HepG2 (cell line): ENCODE measurements around the gene BPIFA1. TPM values are rescaled to one million over a fixed set of nuclear protein-coding genes. Genes with fewer than 3 reads are reported as not detected.

ENCODE experiments used
- E2F1 ChIP-seq: sonication (generic); formaldehyde crosslinking; IDR thresholded peaks from 2 replicates; pipeline ENCODE4 v1.5.0; 2020; ENCODE audit warnings: missing genetic modification reagents
- ELF1 ChIP-seq: sonication (generic); formaldehyde crosslinking; IDR thresholded peaks from 2 replicates; pipeline ENCODE4 v1.4.0; 2020; ENCODE audit warnings: missing genetic modification reagents
- ETV5 ChIP-seq: IDR thresholded peaks from 2 replicates; pipeline ENCODE4 v1.6.1; 2018; ENCODE audit warnings: missing biosample characterization, missing genetic modification reagents, inconsistent platforms, borderline replicate concordance
- FOXP1 ChIP-seq, 2 experiments: fragments of 450-650 bp in 1 of 2; IDR thresholded peaks; 2 replicates each; pipeline ENCODE4 v1.6.1; 2017 to 2018; ENCODE audit warnings: antibody characterized with exemption in 1 of 2
- GATA4 ChIP-seq: sonication (generic); IDR thresholded peaks from 2 replicates; pipeline ENCODE4 v1.6.1; 2016; ENCODE audit warnings: antibody characterized with exemption, low read depth, borderline replicate concordance
- HCFC1 ChIP-seq: fragments of 150-350 bp; IDR thresholded peaks from 2 replicates; pipeline ENCODE4 v1.6.1; 2014; ENCODE audit warnings: low read depth, low read length
- HES4 ChIP-seq: sonication (generic); formaldehyde crosslinking; IDR thresholded peaks from 2 replicates; pipeline ENCODE4 v1.9.0; 2021; ENCODE audit warnings: mild to moderate bottlenecking, missing genetic modification reagents, borderline replicate concordance
- IKZF4 ChIP-seq: sonication (generic); formaldehyde crosslinking; IDR thresholded peaks from 2 replicates; pipeline ENCODE4 v1.5.1; 2020; ENCODE audit warnings: borderline replicate concordance, mild to moderate bottlenecking, low read depth, missing genetic modification reagents; ENCODE audit errors: not compliant biosample characterization
- JUND ChIP-seq: sonication (generic); formaldehyde crosslinking; IDR thresholded peaks from 2 replicates; pipeline ENCODE4 v1.8.0; 2022; ENCODE audit warnings: mild to moderate bottlenecking, missing genetic modification reagents
- KAT2B ChIP-seq: fragments of 150-350 bp; IDR thresholded peaks from 2 replicates; pipeline ENCODE4 v1.6.1; 2014; ENCODE audit warnings: low read depth, low read length, borderline replicate concordance
- KLF11 ChIP-seq: IDR thresholded peaks from 2 replicates; pipeline ENCODE4 v1.6.1; 2016; ENCODE audit warnings: missing compliant biosample characterization
- MEF2D ChIP-seq: sonication (generic); formaldehyde crosslinking; IDR thresholded peaks from 2 replicates; pipeline ENCODE4 v1.5.1; 2020; ENCODE audit warnings: mild to moderate bottlenecking, missing genetic modification reagents
- PHF20 ChIP-seq: sonication (generic); formaldehyde crosslinking; IDR thresholded peaks from 2 replicates; pipeline ENCODE4 v1.5.0; 2020; ENCODE audit warnings: mild to moderate bottlenecking, missing genetic modification reagents
- PHF5A ChIP-seq: IDR thresholded peaks from one replicate; pipeline ENCODE4 v1.6.1; 2018; ENCODE audit warnings: low read depth, missing genetic modification reagents; ENCODE audit not compliant: unreplicated experiment
- PRPF4 ChIP-seq: fragments of 200-400 bp; formaldehyde crosslinking; IDR thresholded peaks from 2 replicates; pipeline ENCODE4 v1.6.1; 2016; ENCODE audit warnings: low read length, low read depth; ENCODE audit not compliant: poor library complexity, severe bottlenecking
- RFX1 ChIP-seq: fragments of 450-650 bp; IDR thresholded peaks from 2 replicates; pipeline ENCODE4 v1.6.1; 2017
- RXRB ChIP-seq: IDR thresholded peaks from 2 replicates; pipeline ENCODE4 v1.6.1; 2016; ENCODE audit warnings: borderline replicate concordance, missing genetic modification reagents, missing compliant biosample characterization
- SCMH1 ChIP-seq: sonication (generic); formaldehyde crosslinking; IDR thresholded peaks from 2 replicates; pipeline ENCODE4 v1.9.0; 2021; ENCODE audit warnings: missing genetic modification reagents, mild to moderate bottlenecking, borderline replicate concordance
- SPEN ChIP-seq: sonication (generic); formaldehyde crosslinking; IDR thresholded peaks from 2 replicates; pipeline ENCODE4 v1.5.1; 2020; ENCODE audit warnings: low read depth, mild to moderate bottlenecking, missing genetic modification reagents
- THAP7 ChIP-seq: sonication (generic); formaldehyde crosslinking; IDR thresholded peaks from 2 replicates; pipeline ENCODE4 v1.8.1; 2023; ENCODE audit warnings: mild to moderate bottlenecking, missing genetic modification reagents
- ZFP37 ChIP-seq: sonication (generic); formaldehyde crosslinking; IDR thresholded peaks from 2 replicates; pipeline ENCODE4 v1.4.0; 2020; ENCODE audit warnings: missing genetic modification reagents, borderline replicate concordance
- ZNF180 ChIP-seq: sonication (generic); formaldehyde crosslinking; IDR thresholded peaks from 2 replicates; pipeline ENCODE4 v1.4.0; 2020; ENCODE audit warnings: low read depth, missing genetic modification reagents, borderline replicate concordance
- ZNF75D ChIP-seq: sonication (generic); formaldehyde crosslinking; IDR thresholded peaks from 2 replicates; pipeline ENCODE4 v1.8.1; 2023; ENCODE audit warnings: missing genetic modification reagents, mild to moderate bottlenecking, borderline replicate concordance
- ZNF883 ChIP-seq: sonication (generic); formaldehyde crosslinking; IDR thresholded peaks from 2 replicates; pipeline ENCODE4 v1.5.1; 2020; ENCODE audit warnings: mild to moderate bottlenecking, missing genetic modification reagents; ENCODE audit errors: not compliant biosample characterization
- ZSCAN21 ChIP-seq: sonication (generic); formaldehyde crosslinking; IDR thresholded peaks from 2 replicates; pipeline ENCODE4 v1.8.0; 2022; ENCODE audit warnings: mild to moderate bottlenecking, missing genetic modification reagents, moderate library complexity, borderline replicate concordance
- ZSCAN29 ChIP-seq: sonication (generic); formaldehyde crosslinking; conservative IDR thresholded peaks from 2 replicates; pipeline ENCODE4 v1.4.0; 2020; ENCODE audit warnings: mild to moderate bottlenecking, missing genetic modification reagents
- polyA plus RNA-seq, 8 experiments: library from polyadenylated mRNA; depleted of rRNA in 3 of 8; stranded (reverse) in 7 of 8; unstranded in 1 of 8; fragments of >200 nt; fragmentation: Illumina TruSeq in 4 of 8; extraction: Trizol in 4 of 8; gene quantifications; 2 replicates each; pipeline versions ENCODE4 v1.2.1 to v1.2.3, GENCODE V29; 2011 to 2016; ENCODE audit warnings: low read depth in 4 of 8, missing spikeins in 1 of 8, mixed read lengths in 1 of 8; ENCODE audit not compliant: insufficient read depth in 1 of 8
- total RNA-seq, 5 experiments: library from RNA; depleted of rRNA; stranded (reverse); fragments of >200 nt; fragmentation: Illumina TruSeq; extraction: Trizol; gene quantifications; 2 replicates each; pipeline ENCODE4 v1.2.3, GENCODE V29; 2016; ENCODE audit warnings: low read depth in 1 of 5
- TF ChIP-seq, protein P1 (sequence below): sonication (generic); formaldehyde crosslinking; IDR thresholded peaks from 2 replicates; pipeline ENCODE4 v1.5.1; 2020; ENCODE audit warnings: mild to moderate bottlenecking, missing genetic modification reagents

Gene BPIFA1
- total and polyA plus RNA-seq, 2 of the 13 experiments (the other 11 are each of a cell fraction or from before 2014, with no cell fraction given) = not detected

DNA sequence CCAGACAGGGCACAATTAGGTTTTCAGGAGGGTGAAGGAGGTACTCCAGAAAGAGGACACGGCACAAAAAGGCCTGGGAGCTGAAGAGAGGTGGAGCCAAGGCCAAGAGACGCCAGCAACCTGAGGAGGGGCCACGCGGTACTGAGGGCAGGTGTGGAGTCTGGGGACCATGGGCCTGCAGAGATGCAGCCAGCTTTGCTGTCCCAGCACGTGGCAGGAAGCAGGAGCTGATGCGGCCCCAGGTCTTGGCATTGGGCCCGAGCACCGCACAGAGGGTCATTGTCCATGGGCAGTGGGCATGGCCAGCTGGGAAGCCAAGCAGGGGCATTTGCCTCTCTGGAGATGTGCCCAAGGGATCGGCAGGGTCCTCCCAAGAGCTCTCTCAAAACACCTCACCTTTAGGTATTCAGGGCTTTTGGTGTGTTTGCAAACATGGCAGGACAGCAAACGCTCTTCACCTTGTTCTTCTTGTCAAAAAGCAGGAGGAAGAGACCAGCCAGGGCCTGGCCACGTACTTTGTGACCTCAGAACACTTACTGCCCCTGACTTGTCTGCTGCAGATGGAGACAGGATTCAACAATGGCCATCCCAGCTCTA is 45.9 kb downstream of the BPIFA1 start (continued):
- TF ChIP-seq PRPF4 (no peak), ZSCAN29 (CRISPR knock-in tag) (no peak), IKZF4 (peak; percentile 94), ZSCAN21 (peak; percentile 74; the same call in 1 of the 2 replicates), JUND (no peak), PHF5A (CRISPR knock-in tag) (no peak), SPEN (CRISPR knock-in tag) (peak; percentile 53; the same call in 1 of the 2 replicates), FOXP1 (IDR thresholded peaks at IDR 0.05) (no peak), FOXP1 (CRISPR knock-in tag; IDR thresholded peaks at IDR 0.05) (no peak), ZNF180 (no peak), KAT2B (no peak), ZNF883 (peak; percentile 66), ZFP37 (CRISPR knock-in tag) (no peak), PHF20 (CRISPR knock-in tag) (no peak), HCFC1 (no peak), MEF2D (CRISPR knock-in tag) (no peak), RXRB (CRISPR knock-in tag) (peak; percentile 51; the same call in 1 of the 2 replicates), KLF11 (CRISPR knock-in tag) (0 out of 2 replicates have a peak, but pooled peaks have one; percentile 38), ETV5 (peak; percentile 70; the same call in 1 of the 2 replicates), GATA4 (no peak), ZNF75D (CRISPR knock-in tag) (no peak), RFX1 (no peak), SCMH1 (CRISPR knock-in tag) (no peak), ELF1 (CRISPR knock-in tag) (peak; percentile 45; the same call in 1 of the 2 replicates), E2F1 (CRISPR knock-in tag) (no peak), THAP7 (0 out of 2 replicates have a peak, but pooled peaks have one; percentile 48), HES4 (CRISPR knock-in tag) (no peak)
- TF ChIP-seq, protein P1, sequence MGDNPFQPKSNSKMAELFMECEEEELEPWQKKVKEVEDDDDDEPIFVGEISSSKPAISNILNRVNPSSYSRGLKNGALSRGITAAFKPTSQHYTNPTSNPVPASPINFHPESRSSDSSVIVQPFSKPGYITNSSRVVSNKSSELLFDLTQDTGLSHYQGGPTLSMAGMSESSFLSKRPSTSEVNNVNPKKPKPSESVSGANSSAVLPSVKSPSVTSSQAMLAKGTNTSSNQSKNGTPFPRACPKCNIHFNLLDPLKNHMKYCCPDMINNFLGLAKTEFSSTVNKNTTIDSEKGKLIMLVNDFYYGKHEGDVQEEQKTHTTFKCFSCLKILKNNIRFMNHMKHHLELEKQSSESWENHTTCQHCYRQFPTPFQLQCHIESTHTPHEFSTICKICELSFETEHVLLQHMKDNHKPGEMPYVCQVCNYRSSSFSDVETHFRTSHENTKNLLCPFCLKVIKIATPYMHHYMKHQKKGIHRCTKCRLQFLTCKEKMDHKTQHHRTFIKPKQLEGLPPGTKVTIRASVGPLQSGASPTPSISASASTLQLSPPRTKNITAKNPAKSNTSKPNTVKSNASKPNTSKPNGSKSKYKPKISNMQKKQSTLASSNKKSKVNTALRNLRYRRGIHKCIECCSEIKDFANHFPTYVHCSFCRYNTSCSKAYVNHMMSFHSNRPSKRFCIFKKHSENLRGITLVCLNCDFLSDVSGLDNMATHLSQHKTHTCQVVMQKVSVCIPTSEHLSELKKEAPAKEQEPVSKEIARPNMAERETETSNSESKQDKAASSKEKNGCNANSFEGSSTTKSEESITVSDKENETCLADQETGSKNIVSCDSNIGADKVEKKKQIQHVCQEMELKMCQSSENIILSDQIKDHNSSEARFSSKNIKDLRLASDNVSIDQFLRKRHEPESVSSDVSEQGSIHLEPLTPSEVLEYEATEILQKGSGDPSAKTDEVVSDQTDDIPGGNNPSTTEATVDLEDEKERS = no peak
